CD4-positive, alpha-beta T cell (primary cell): ENCODE data around the gene TENM4. TPM values are rescaled to one million over a fixed set of nuclear protein-coding genes. Genes with fewer than 3 reads are reported as not detected.

ENCODE experiments used
- ATAC-seq: fragments of 200-7000 bp; cut with Tn5 transposase; one replicate; pipeline ENCODE4 v1.10.0; 2022; ENCODE audit warnings: mild to moderate bottlenecking; ENCODE audit not compliant: poor library complexity
- CTCF ChIA-PET: fragments of 350-600 bp; sonication (Branson Sonifier 250); formaldehyde crosslinking; loops from one replicate; lab custom pipeline; 2021; ENCODE audit warnings: antibody characterized with exemption, inconsistent platforms; lab: Charles Lee
- POLR2A ChIA-PET: fragments of 350-600 bp; sonication (Branson Sonifier 250); formaldehyde crosslinking; loops from one replicate; lab custom pipeline; 2021; ENCODE audit warnings: antibody characterized with exemption, inconsistent platforms; lab: Charles Lee
- DNase-seq, 14 experiments: peaks; one replicate each; pipeline ENCODE4 v3.0.0-alpha.2; 2013 to 2020; ENCODE audit warnings: mixed read lengths in 2 of 14
- H3K27ac ChIP-seq, 2 donors: one replicate each; pipeline versions ENCODE4 v1.5.1 to v1.7.0; 2013; ENCODE audit warnings: low read length in 2 of 2, low read depth in 1 of 2, mild to moderate bottlenecking in 1 of 2
- H3K27me3 ChIP-seq, 2 experiments: 1 replicate in 1 of 2; 2 replicates in 1 of 2; pipeline versions ENCODE4 v1.6.1 to v1.7.0; 2013; ENCODE audit warnings: low read length in 2 of 2, control low read depth in 1 of 2, mild to moderate bottlenecking in 1 of 2, moderate library complexity in 1 of 2; ENCODE audit not compliant: insufficient read depth in 2 of 2, control insufficient read depth in 1 of 2
- H3K36me3 ChIP-seq: one replicate; pipeline ENCODE4 v1.6.1; 2013; ENCODE audit warnings: low read length, control low read depth; ENCODE audit not compliant: insufficient read depth
- H3K4me1 ChIP-seq: one replicate; pipeline ENCODE4 v1.6.1; 2013; ENCODE audit warnings: low read length, control low read depth; ENCODE audit not compliant: insufficient read depth
- H3K4me3 ChIP-seq: one replicate; pipeline ENCODE4 v1.5.1; 2013; ENCODE audit warnings: mild to moderate bottlenecking, low read length, moderate library complexity
- H3K9me3 ChIP-seq, 2 experiments: 1 replicate in 1 of 2; 2 replicates in 1 of 2; pipeline versions ENCODE4 v1.6.1 to v1.7.0; 2013; ENCODE audit warnings: low read length in 2 of 2, mild to moderate bottlenecking in 2 of 2, control low read depth in 1 of 2, moderate library complexity in 1 of 2; ENCODE audit not compliant: control insufficient read depth in 1 of 2, insufficient read depth in 1 of 2
- H3K27ac Mint-ChIP-seq: one replicate; pipeline ENCODE4 v1.8.0; 2020; ENCODE audit warnings: mixed read lengths
- H3K27me3 Mint-ChIP-seq: one replicate; pipeline ENCODE4 v1.8.0; 2021; ENCODE audit warnings: mixed read lengths
- H3K36me3 Mint-ChIP-seq: one replicate; pipeline ENCODE4 v1.8.0; 2021; ENCODE audit warnings: low read depth, mixed read lengths
- H3K4me1 Mint-ChIP-seq: one replicate; pipeline ENCODE4 v1.8.0; 2021; ENCODE audit warnings: low read depth, mixed read lengths
- H3K4me3 Mint-ChIP-seq: one replicate; pipeline ENCODE4 v1.8.0; 2020; ENCODE audit warnings: mild to moderate bottlenecking, mixed read lengths
- H3K9me3 Mint-ChIP-seq: one replicate; pipeline ENCODE4 v1.8.0; 2020; ENCODE audit warnings: mixed read lengths
- CTCF ChIP-seq: fragments of 200-600 bp; IDR thresholded peaks from one replicate; pipeline ENCODE4 v1.8.0; 2022; ENCODE audit warnings: antibody characterized with exemption, mild to moderate bottlenecking
- intact Hi-C, 2 experiments: fragments of 100-400 bp; cut with DNase I in 1 of 2; cut with micrococcal nuclease in 1 of 2; formaldehyde crosslinking; loops; one replicate each; pipeline versions ENCODE4 v1.15.1 to v1.9.0; 2023 to 2025; cut with DNase I, micrococcal nuclease
- total RNA-seq, 174 experiments: library from RNA in 2 of 174; stranded (reverse) in 2 of 174; gene quantifications; one replicate each; pipeline ENCODE4 v1.2.3 and lab custom pipeline; 2021 to 2026

The TENM4 gene
- total RNA-seq, 2 experiments from 2014 or later: 0.22 to 0.31 TPM

- H3K4me3 ChIP-seq: no peak overlapping the region
- ChIA-PET POLR2A (no interaction called here), CTCF (no interaction called here)
- ATAC-seq (no peak), DNase-seq (no peak)
- H3K36me3 ChIP-seq: no peaks in the 10 kb centered on the region
- H3K36me3 Mint-ChIP-seq: no peaks in the 10 kb centered on the region
- no peak overlapping the region for H3K27ac Mint-ChIP-seq
- intact Hi-C loops: no loop called here
- no peak overlapping the region for H3K27ac ChIP-seq
- TF ChIP-seq CTCF: no peak
- H3K4me3 Mint-ChIP-seq: no peak overlapping the region
- no peaks in the 10 kb centered on the region for H3K4me1 Mint-ChIP-seq
- H3K27me3 ChIP-seq: no peaks in the 10 kb centered on the region
- no peaks in the 10 kb centered on the region for H3K9me3 Mint-ChIP-seq
- H3K27me3 Mint-ChIP-seq: peaks cover 6% of the 10 kb centered on the region
- peaks cover 0 to 16% of the 10 kb centered on the region in 2 experiments for H3K9me3 ChIP-seq
- no peaks in the 10 kb centered on the region for H3K4me1 ChIP-seq
Observed at GRCh38 chr11:79068356-79068755, 372.5 kb downstream of the TENM4 start.

GRCh38 chr11:79067352-79067679, 373.5 kb downstream of the TENM4 start:
- no peaks in the 10 kb centered on the region for H3K36me3 Mint-ChIP-seq
- Histone ChIP-seq H3K4me1 (no peaks in the 10 kb centered on the region), H3K9me3 (peaks cover 0 to 21% of the 10 kb centered on the region in 2 experiments), H3K36me3 (no peaks in the 10 kb centered on the region), H3K27me3 (no peaks in the 10 kb centered on the region), H3K27ac (no peak overlapping the region), H3K4me3 (no peak overlapping the region)
- TF ChIP-seq CTCF: no peak
- H3K27me3 Mint-ChIP-seq: peaks cover 6% of the 10 kb centered on the region
- no peak overlapping the region for H3K4me3 Mint-ChIP-seq
- intact Hi-C loops: no loop called here
- H3K27ac Mint-ChIP-seq: no peak overlapping the region
- POLR2A ChIA-PET: no interaction called here
- CTCF ChIA-PET: no interaction called here
- ATAC-seq: no peak
- no peaks in the 10 kb centered on the region for H3K9me3 Mint-ChIP-seq
- DNase-seq: no peak
- H3K4me1 Mint-ChIP-seq: no peaks in the 10 kb centered on the region

GRCh38 chr11:79066456-79067351, 374.1 kb downstream of the TENM4 start:
- H3K9me3 ChIP-seq: peaks cover 0 to 21% of the 10 kb centered on the region in 2 experiments
- TF ChIP-seq CTCF: no peak
- ChIA-PET CTCF (no interaction called here), POLR2A (no interaction called here)
- no peaks in the 10 kb centered on the region for H3K27me3 ChIP-seq
- Mint-ChIP-seq H3K4me1 (no peaks in the 10 kb centered on the region), H3K36me3 (no peaks in the 10 kb centered on the region), H3K4me3 (no peak overlapping the region), H3K9me3 (no peaks in the 10 kb centered on the region), H3K27ac (no peak overlapping the region), H3K27me3 (peaks cover 6% of the 10 kb centered on the region)
- no peaks in the 10 kb centered on the region for H3K4me1 ChIP-seq
- DNase-seq (no peak), ATAC-seq (no peak)
- intact Hi-C loops: no loop called here
- H3K27ac ChIP-seq: no peak overlapping the region
- H3K4me3 ChIP-seq: no peak overlapping the region
- H3K36me3 ChIP-seq: no peaks in the 10 kb centered on the region
